ENCODE results near the gene FCGBP.

The FCGBP gene

DNA sequence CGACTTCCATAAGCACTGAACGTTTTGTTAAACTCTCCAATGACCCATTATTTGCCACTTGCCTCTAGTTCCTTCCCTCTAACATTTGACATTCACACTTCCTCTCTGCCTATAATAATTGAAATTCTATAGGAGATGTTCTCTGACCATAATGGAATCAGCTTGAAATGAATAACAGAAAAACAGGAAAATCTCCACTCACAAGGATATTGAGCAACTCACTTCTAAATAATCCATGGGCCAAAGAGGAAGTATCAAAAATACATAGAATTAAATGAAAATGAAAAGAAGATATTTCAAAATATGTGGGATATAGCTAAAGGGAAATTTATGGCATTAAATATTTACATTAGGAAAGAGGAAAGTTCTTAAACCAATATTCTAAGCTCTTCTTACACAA, 3.4 kb upstream of the FCGBP start:
- DNase-seq (ENCODE audit: low spot score in 2 of 2) = no peak
- no peaks in the 10 kb centered on the region for H3K27me3 ChIP-seq (ENCODE audit: low read depth)
- H3K36me3 ChIP-seq (replicated peaks) = no peaks in the 10 kb centered on the region
- in situ Hi-C loops (cut with MboI; ENCODE audit: low sequenced_read_pairs) = no loop called here
- H3K4me3 ChIP-seq = no peak overlapping the region
- H3K4me1 ChIP-seq = no peaks in the 10 kb centered on the region
- H3K9me3 ChIP-seq = no peaks in the 10 kb centered on the region

DNA sequence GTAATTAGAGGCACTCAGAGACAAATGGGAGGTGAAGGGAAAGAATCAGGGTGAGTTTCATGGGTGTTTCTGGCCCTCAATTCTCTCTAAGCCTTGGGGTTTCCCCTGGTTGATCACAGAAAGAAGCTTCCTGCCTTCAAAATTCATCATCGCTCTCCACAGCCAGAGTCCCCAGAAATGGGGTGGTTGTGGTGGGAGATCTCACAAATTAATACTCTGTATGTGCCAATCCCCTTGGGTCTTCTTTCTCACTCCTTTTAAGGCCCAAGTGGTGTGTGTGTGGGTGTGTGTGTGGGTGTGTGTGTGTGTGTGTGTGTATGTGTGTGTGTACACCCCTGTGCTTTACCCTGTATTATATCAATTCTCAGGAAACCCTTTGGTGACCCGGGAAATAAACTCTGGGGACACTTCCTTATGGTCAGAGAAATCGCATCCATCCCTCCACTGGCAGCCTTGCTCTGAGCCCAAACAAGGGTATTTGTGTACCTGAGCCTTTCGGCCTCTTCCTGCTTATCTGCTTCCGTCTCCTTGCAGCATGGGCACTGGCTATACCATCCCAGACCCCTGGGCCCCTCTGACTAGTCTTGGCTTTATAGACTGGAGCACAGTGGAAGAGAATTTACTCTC, 2.8 kb upstream of the FCGBP start:
- Histone ChIP-seq H3K27me3 (ENCODE audit: low read depth) (no peaks in the 10 kb centered on the region), H3K36me3 (replicated peaks) (no peaks in the 10 kb centered on the region), H3K4me3 (no peak overlapping the region), H3K4me1 (no peaks in the 10 kb centered on the region), H3K9me3 (no peaks in the 10 kb centered on the region)
- DNase-seq (ENCODE audit: low spot score in 2 of 2) = no peak
- in situ Hi-C loops (cut with MboI; ENCODE audit: low sequenced_read_pairs) = no loop called here

DNA sequence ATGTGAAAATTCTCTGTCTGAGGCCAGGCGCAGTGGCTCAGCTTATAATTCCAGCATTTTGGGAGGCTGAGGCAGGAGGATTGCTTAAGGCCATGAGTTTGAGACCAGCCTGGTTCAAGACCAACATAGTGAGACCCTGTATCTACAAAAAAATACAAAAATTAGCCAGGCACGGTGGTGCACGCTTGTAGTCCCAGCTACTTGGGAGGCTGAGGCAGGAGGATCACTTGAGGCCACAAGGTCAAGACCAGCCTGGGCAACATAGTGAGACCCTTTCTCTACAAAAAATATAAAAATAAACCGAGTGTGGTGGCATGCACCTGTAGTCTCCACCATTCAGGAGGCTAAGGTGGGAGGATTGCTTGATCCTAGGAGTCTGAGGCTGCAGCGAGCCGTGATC, 2.2 kb upstream of the FCGBP start:
- DNase-seq (ENCODE audit: low spot score in 2 of 2) = no peak
- Histone ChIP-seq H3K36me3 (replicated peaks) (no peaks in the 10 kb centered on the region), H3K4me1 (no peaks in the 10 kb centered on the region), H3K9me3 (no peaks in the 10 kb centered on the region), H3K27me3 (ENCODE audit: low read depth) (no peaks in the 10 kb centered on the region), H3K4me3 (no peak overlapping the region)
- in situ Hi-C loops (cut with MboI; ENCODE audit: low sequenced_read_pairs) = no loop called here

DNA sequence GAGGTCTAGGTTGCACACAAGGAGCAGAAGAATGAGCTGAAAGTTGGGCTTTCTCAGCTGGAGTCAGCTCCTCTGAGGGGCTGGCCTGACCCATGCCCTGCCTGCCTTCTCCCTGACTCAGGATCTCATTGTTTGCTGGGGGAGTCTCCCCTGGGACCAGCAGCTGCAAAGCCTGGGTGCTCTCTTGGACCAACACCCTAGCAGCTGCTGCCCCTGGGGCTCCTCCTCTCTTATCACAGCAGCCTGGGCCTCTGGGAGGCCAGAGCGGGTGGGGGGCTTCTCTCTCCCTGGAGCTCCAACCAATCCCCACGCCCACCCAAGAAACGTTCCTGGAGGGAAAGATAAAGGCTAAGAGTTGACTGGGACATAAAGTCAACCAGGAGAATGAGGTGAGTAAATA, 1.6 kb upstream of the FCGBP start:
- Histone ChIP-seq H3K4me3 (no peak overlapping the region), H3K4me1 (no peaks in the 10 kb centered on the region), H3K36me3 (replicated peaks) (no peaks in the 10 kb centered on the region), H3K9me3 (no peaks in the 10 kb centered on the region), H3K27me3 (ENCODE audit: low read depth) (no peaks in the 10 kb centered on the region)
- in situ Hi-C loops (cut with MboI; ENCODE audit: low sequenced_read_pairs) = no loop called here
- DNase-seq (ENCODE audit: low spot score in 2 of 2) = no peak

DNA sequence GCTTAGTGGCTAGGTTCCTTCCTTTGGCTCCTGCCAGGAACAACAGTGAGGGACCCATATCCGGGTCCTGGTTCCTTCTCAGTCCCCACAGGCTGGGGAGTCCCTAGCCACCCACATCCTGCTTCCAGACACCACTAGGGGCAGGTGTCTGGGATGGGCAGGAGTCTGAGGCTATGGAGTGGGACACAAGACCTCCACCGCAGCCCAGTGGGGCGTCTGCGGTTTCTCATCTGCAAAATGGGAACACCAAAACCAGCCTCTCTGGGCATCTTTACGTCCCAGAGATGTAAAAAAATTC, 879 bp upstream of the FCGBP start:
- H3K36me3 ChIP-seq (replicated peaks) = no peaks in the 10 kb centered on the region
- in situ Hi-C loops (cut with MboI; ENCODE audit: low sequenced_read_pairs) = no loop called here
- H3K27me3 ChIP-seq (ENCODE audit: low read depth) = no peaks in the 10 kb centered on the region
- no peaks in the 10 kb centered on the region for H3K4me1 ChIP-seq
- no peak overlapping the region for H3K4me3 ChIP-seq
- H3K9me3 ChIP-seq = no peaks in the 10 kb centered on the region
- no peak for DNase-seq (ENCODE audit: low spot score in 2 of 2)

DNA sequence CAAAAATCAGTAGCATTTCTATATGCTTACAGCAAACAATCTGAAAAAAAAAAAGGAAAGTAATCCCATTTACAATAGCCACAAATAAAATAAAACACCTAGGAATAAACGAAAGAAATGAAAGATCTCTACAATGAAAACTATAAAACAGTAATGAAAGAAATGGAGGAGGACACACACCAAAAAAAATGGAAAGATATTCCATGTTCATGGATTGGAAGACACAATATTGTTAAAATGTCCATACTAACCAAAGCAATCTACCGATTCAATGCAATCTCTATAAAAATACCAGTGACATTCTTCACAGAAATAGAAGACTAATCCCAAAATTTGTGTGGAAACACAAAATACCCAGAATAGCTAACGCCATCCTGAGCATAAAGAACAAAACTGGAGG, 4.7 kb downstream of the FCGBP start:
- DNase-seq (ENCODE audit: low spot score in 2 of 2) = no peak
- in situ Hi-C loops (cut with MboI; ENCODE audit: low sequenced_read_pairs) = no loop called here

DNA sequence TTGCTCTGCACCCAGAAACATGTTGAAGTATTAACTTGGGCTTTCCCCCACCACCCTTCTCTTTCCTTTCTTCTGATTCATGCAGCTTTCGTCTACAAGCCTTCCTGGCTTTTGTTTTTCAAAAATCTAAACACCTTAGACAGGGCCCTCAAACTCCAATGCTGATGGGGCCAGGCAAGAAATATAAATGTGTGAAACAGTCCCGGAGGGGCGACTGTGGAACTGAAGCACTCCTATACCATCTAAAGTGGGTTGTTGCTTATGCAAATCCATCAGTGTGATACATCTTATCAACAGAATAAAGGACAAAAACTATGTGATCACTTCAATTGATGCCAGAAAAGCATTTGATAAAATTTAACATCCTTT, 6.1 kb downstream of the FCGBP start:
- Histone ChIP-seq H3K4me1 (no peaks in the 10 kb centered on the region), H3K36me3 (replicated peaks) (no peaks in the 10 kb centered on the region), H3K9me3 (no peaks in the 10 kb centered on the region; the same call in 1 of the 2 replicates), H3K27me3 (ENCODE audit: low read depth) (no peaks in the 10 kb centered on the region), H3K4me3 (no peak overlapping the region)
- DNase-seq (ENCODE audit: low spot score in 2 of 2) = no peak
- in situ Hi-C loops (cut with MboI; ENCODE audit: low sequenced_read_pairs) = no loop called here

More for the DNA sequence above, 4.7 kb downstream of the FCGBP start:
- H3K27me3 ChIP-seq (ENCODE audit: low read depth) = no peaks in the 10 kb centered on the region
- H3K4me3 ChIP-seq = no peak overlapping the region
- H3K9me3 ChIP-seq = no peaks in the 10 kb centered on the region; the same call in 1 of the 2 replicates
- H3K36me3 ChIP-seq (replicated peaks) = no peaks in the 10 kb centered on the region
- H3K4me1 ChIP-seq = no peaks in the 10 kb centered on the region

DNA sequence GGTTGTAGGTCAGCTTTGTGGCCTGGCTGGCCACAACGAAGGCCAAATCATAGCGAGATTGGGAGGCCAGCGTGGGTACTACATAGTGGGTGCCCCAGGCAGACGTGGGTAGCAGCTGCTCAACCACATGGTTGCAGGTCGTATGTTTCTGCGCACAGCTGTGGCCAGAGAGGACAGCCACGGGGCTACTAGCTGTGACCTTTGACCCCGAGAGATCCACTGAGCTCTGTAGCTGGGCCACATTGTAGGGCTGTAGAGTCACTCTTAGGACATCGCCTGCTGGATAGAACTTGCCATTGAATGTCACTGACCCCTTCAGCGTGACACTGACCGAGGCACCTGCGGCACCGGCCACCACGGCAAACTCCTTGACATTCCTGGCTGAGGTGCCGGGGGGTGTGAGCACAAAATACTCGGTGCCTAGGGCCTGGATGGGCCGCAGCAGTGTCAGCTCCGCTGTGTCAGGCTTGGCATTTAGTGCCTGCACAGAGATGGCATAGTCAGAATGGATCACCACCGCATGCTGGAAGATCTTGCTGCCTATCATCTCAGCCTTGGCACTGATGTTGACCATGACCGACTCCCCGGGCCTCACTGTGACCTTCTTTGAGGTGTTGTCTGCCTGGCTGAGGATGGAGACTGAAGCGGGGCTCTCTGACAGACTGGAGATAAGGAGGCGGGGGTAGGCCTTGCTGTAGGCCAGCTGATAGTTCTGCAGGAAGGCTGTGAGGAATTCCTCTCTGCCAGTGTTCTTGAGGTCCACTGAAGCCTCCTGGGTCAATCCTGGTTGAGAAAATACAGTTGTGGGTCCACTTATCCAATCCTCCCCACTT, 6.7 kb downstream of the FCGBP start:
- no peaks in the 10 kb centered on the region for H3K4me1 ChIP-seq
- no peak for DNase-seq (ENCODE audit: low spot score in 2 of 2)
- H3K36me3 ChIP-seq (replicated peaks) = no peaks in the 10 kb centered on the region
- H3K27me3 ChIP-seq (ENCODE audit: low read depth) = no peaks in the 10 kb centered on the region
- no peaks in the 10 kb centered on the region; the same call in 1 of the 2 replicates for H3K9me3 ChIP-seq
- in situ Hi-C loops (cut with MboI; ENCODE audit: low sequenced_read_pairs) = no loop called here
- H3K4me3 ChIP-seq = no peak overlapping the region

DNA sequence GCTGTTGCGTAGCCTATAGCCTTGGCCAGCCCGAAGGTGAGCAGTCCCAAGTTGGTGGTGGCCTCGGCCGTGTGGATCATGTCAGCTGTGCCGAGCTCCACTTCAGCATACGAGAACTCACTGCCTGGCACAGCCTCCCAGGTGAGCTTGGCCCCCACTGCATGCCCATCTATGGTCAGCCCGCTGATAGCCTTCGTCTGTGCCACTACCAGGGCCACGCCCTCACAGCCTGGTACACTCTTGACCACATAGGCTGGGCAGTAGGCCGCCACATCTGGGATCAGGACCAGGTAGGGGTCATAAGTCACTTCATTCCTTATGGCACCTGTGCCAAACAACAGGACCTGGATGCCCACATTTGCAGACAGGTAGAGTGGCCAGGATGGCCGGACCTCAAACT, 7.4 kb downstream of the FCGBP start:
- H3K9me3 ChIP-seq = no peaks in the 10 kb centered on the region; the same call in 1 of the 2 replicates
- H3K4me1 ChIP-seq = no peaks in the 10 kb centered on the region
- no peak overlapping the region for H3K4me3 ChIP-seq
- no peaks in the 10 kb centered on the region for H3K36me3 ChIP-seq (replicated peaks)
- in situ Hi-C loops (cut with MboI; ENCODE audit: low sequenced_read_pairs) = no loop called here
- no peaks in the 10 kb centered on the region for H3K27me3 ChIP-seq (ENCODE audit: low read depth)
- no peak for DNase-seq (ENCODE audit: low spot score in 2 of 2)

DNA sequence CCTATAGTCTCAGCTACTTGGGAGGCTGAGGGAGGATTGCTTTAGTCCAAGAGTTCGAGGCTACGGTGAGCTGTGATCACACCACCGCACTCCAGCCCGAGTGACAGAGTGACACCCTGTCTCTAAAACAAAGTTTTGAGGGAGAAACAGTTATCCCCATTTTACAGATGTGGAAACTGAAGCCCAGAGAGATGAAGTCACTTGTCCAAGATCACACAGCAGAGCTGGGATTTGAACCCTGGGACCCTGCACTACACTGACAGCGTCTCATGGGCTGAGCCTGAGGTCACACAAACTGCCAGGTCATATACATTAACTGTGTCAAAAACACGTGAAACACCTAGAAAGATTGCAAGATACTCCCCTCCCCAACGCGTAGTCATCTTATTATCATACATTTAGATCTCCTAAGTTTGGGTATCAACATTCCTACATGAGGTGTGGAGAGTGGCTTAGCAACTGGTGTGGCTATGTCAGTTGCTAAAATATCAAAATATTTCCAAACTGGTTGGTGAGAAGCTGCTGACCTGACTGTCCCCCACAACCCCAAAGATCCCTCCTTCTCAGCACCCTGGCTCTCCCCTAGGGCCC, 8.2 kb downstream of the FCGBP start:
- in situ Hi-C loops (cut with MboI; ENCODE audit: low sequenced_read_pairs) = no loop called here
- no peak overlapping the region for H3K4me3 ChIP-seq
- H3K36me3 ChIP-seq (replicated peaks) = no peaks in the 10 kb centered on the region
- DNase-seq (ENCODE audit: low spot score in 2 of 2) = no peak
- H3K4me1 ChIP-seq = no peaks in the 10 kb centered on the region
- H3K9me3 ChIP-seq = no peaks in the 10 kb centered on the region; the same call in 1 of the 2 replicates
- no peaks in the 10 kb centered on the region for H3K27me3 ChIP-seq (ENCODE audit: low read depth)

DNA sequence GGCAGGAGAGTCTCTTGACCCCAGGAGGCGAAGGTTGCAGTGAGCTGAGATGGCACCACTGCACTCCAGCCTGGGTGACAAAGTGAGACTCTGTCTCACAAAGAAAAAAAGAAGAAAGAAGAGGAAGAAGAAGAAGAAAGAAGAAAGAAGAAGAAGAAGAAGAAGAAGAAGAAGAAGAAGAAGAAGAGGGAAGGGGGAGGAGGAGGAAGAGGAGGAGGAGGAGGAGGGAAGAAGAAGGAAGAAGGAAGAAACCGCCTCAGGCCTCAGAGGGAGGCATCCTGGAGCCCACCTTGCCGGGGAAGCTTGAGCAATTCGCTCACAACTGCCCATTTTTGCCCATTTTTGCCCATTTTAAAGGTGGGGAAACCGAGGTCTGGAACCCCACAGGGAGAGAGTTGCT, 9.5 kb downstream of the FCGBP start:
- in situ Hi-C loops (cut with MboI; ENCODE audit: low sequenced_read_pairs) = no loop called here
- H3K36me3 ChIP-seq (replicated peaks) = no peaks in the 10 kb centered on the region
- H3K4me1 ChIP-seq = no peaks in the 10 kb centered on the region
- H3K4me3 ChIP-seq = no peak overlapping the region
- no peak for DNase-seq (ENCODE audit: low spot score in 2 of 2)
- H3K9me3 ChIP-seq = no peaks in the 10 kb centered on the region; the same call in 1 of the 2 replicates
- no peaks in the 10 kb centered on the region for H3K27me3 ChIP-seq (ENCODE audit: low read depth)

DNA sequence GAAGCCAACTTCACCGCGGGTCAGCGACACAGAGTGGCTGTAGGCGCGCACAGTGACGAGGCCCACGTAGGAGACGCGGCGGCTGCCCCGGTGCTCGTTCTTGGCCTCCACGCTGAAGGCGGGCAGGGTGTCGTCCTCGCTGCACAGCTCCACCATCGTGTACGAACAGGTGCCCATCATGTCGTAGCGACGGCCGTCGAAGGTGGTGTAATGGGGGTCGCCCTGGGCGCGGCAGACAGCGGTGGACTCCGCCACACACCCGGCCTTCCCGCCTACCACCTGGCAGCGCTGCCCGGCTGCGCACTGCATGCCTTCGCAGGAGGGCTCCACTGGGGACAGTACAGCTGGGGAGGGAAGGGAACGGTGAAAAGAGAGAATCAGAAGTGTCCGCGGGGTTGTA, 10.0 kb downstream of the FCGBP start:
- Histone ChIP-seq H3K9me3 (no peaks in the 10 kb centered on the region), H3K4me3 (no peak overlapping the region), H3K4me1 (no peaks in the 10 kb centered on the region), H3K27me3 (ENCODE audit: low read depth) (no peaks in the 10 kb centered on the region), H3K36me3 (replicated peaks) (no peaks in the 10 kb centered on the region)
- in situ Hi-C loops (cut with MboI; ENCODE audit: low sequenced_read_pairs) = no loop called here
- DNase-seq (ENCODE audit: low spot score in 2 of 2) = no peak

DNA sequence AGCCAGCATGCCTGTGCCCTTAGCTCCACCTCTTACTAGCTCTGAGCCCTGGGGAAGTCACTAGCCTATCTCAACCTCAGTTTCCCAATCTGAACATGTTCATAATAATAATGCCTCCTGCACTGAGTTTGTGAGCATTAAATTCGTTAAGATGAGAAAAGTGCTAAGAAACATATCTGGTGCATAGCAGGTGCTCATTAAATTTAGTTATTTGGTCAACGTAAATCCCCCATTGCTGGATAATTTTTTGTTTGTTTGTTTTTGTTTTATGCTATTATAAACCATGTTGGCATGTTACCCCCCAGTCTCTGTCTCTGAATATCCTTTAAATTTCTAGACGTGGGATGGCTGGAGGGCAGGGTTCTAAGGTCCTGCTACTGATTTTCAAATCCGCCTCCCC, 10.6 kb downstream of the FCGBP start:
- no peaks in the 10 kb centered on the region for H3K9me3 ChIP-seq
- in situ Hi-C loops (cut with MboI; ENCODE audit: low sequenced_read_pairs) = no loop called here
- H3K4me3 ChIP-seq = no peak overlapping the region
- no peaks in the 10 kb centered on the region for H3K27me3 ChIP-seq (ENCODE audit: low read depth)
- no peaks in the 10 kb centered on the region for H3K4me1 ChIP-seq
- H3K36me3 ChIP-seq (replicated peaks) = no peaks in the 10 kb centered on the region
- no peak for DNase-seq (ENCODE audit: low spot score in 2 of 2)

DNA sequence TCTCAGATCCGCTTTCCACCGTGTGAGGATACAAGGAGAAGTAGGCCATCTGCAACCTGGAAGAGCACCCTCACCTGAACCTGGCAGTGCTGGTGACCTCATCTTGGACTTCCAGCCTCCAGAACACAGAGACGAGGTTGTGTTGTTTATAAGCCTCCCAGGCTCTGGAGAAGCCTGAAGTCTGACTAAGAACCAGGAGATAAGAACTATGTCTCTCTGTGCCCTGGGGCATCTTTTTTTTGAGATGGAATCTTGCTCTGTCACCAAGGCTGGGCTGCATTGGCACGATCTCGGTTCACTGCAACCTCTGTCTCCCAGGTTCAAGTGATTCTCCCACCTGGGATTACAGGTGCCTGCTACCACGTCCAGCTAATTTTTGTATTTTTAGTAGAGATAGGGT, 14.5 kb downstream of the FCGBP start:
- in situ Hi-C loops (cut with MboI; ENCODE audit: low sequenced_read_pairs) = no loop called here
- no peaks in the 10 kb centered on the region for H3K9me3 ChIP-seq
- no peaks in the 10 kb centered on the region for H3K27me3 ChIP-seq (ENCODE audit: low read depth)
- no peak overlapping the region for H3K4me3 ChIP-seq
- no peaks in the 10 kb centered on the region for H3K4me1 ChIP-seq
- DNase-seq (ENCODE audit: low spot score in 2 of 2) = no peak
- H3K36me3 ChIP-seq (replicated peaks) = no peaks in the 10 kb centered on the region

All from HAP-1 (cell line).